ENCODE data around the gene SUGP2. TPM values are rescaled to one million over a fixed set of nuclear protein-coding genes. Genes with fewer than 3 reads are reported as not detected.

The SUGP2 gene
- polyA plus RNA-seq, 1 donor (not counting 4 experiments of a cell fraction or from before 2014, with no cell fraction given), result 51.2 TPM

- TF ChIP-seq EZH2 (IDR thresholded peaks at IDR 0.05; ENCODE audit: low read length) (no peak), CTCF (optimal IDR thresholded peaks at IDR 0.05 in 1 of 3, IDR thresholded peaks at IDR 0.05 in 1 of 3, conservative IDR thresholded peaks at IDR 0.05 in 1 of 3; ENCODE audit: extremely low read depth in 1 of 3, insufficient read depth in 2 of 3, low read length in 3 of 3) (no peak)
- Histone ChIP-seq H3K79me2 (ENCODE audit: control insufficient read depth, insufficient read depth, low read length) (peaks cover 22% of the 10 kb centered on the region), H3K36me3 (ENCODE audit: control insufficient read depth in 2 of 2, extremely low read depth in 1 of 2, insufficient read depth in 2 of 2, low read length in 2 of 2) (peaks cover 15 to 20% of the 10 kb centered on the region in 2 experiments), H3K9me1 (ENCODE audit: control insufficient read depth, extremely low read depth, insufficient read depth, low read length) (no peaks in the 10 kb centered on the region), H2AFZ (ENCODE audit: control insufficient read depth, low read length) (no peak overlapping the region), H3K9ac (ENCODE audit: control insufficient read depth, extremely low read depth, insufficient read depth, low read length) (no peak overlapping the region), H3K9me3 (ENCODE audit: control insufficient read depth, low read depth, low read length) (no peaks in the 10 kb centered on the region), H3K27ac (ENCODE audit: control insufficient read depth, insufficient read depth, low read length) (no peak overlapping the region), H3K4me1 (ENCODE audit: control insufficient read depth, extremely low read depth, insufficient read depth, low read length) (no peaks in the 10 kb centered on the region), H3K4me2 (ENCODE audit: control insufficient read depth, extremely low read depth, insufficient read depth, low read depth, low read length) (no peak overlapping the region), H3K4me3 (ENCODE audit: control insufficient read depth in 2 of 3, extremely low read depth in 1 of 3, insufficient read depth in 2 of 3, low read depth in 1 of 3, low read length in 3 of 3) (no peak overlapping the region), H4K20me1 (ENCODE audit: control insufficient read depth, extremely low read depth, insufficient read depth, low read length) (no peaks in the 10 kb centered on the region), H3K27me3 (ENCODE audit: control insufficient read depth, extremely low read depth, insufficient read depth, low read length) (no peaks in the 10 kb centered on the region)
- DNase-seq (ENCODE audit: low read depth, low spot score), result no peak
- dilution Hi-C loops (cut with MboI; ENCODE audit: extremely low pct_ligation_motif_present, low sequenced_read_pairs), result no loop called here
- FAIRE-seq, result no peak
These were observed 9.5 kb upstream of the SUGP2 start for GRCh38 chr19:19042732-19043280.

GRCh38 chr19:19040417-19040816 lies 7.1 kb upstream of the SUGP2 start:
- Histone ChIP-seq H3K9ac (ENCODE audit: control insufficient read depth, extremely low read depth, insufficient read depth, low read length) (no peak overlapping the region), H3K9me1 (ENCODE audit: control insufficient read depth, extremely low read depth, insufficient read depth, low read length) (no peaks in the 10 kb centered on the region), H3K27ac (ENCODE audit: control insufficient read depth, insufficient read depth, low read length) (no peak overlapping the region), H2AFZ (ENCODE audit: control insufficient read depth, low read length) (no peak overlapping the region), H3K79me2 (ENCODE audit: control insufficient read depth, insufficient read depth, low read length) (peaks cover 40% of the 10 kb centered on the region), H3K9me3 (ENCODE audit: control insufficient read depth, low read depth, low read length) (no peaks in the 10 kb centered on the region), H3K4me2 (ENCODE audit: control insufficient read depth, extremely low read depth, insufficient read depth, low read depth, low read length) (no peak overlapping the region), H3K36me3 (ENCODE audit: control insufficient read depth in 2 of 2, extremely low read depth in 1 of 2, insufficient read depth in 2 of 2, low read length in 2 of 2) (peaks cover 20 to 23% of the 10 kb centered on the region in 2 experiments), H3K4me3 (ENCODE audit: control insufficient read depth in 2 of 3, extremely low read depth in 1 of 3, insufficient read depth in 2 of 3, low read depth in 1 of 3, low read length in 3 of 3) (no peak overlapping the region), H3K4me1 (ENCODE audit: control insufficient read depth, extremely low read depth, insufficient read depth, low read length) (no peaks in the 10 kb centered on the region), H4K20me1 (ENCODE audit: control insufficient read depth, extremely low read depth, insufficient read depth, low read length) (no peaks in the 10 kb centered on the region), H3K27me3 (ENCODE audit: control insufficient read depth, extremely low read depth, insufficient read depth, low read length) (no peaks in the 10 kb centered on the region)
- DNase-seq (ENCODE audit: low read depth, low spot score) (no peak), FAIRE-seq (no peak)
- TF ChIP-seq CTCF (optimal IDR thresholded peaks at IDR 0.05 in 1 of 3, IDR thresholded peaks at IDR 0.05 in 1 of 3, conservative IDR thresholded peaks at IDR 0.05 in 1 of 3; ENCODE audit: extremely low read depth in 1 of 3, insufficient read depth in 2 of 3, low read length in 3 of 3) (no peak), EZH2 (IDR thresholded peaks at IDR 0.05; ENCODE audit: low read length) (no peak)
- dilution Hi-C loops (cut with MboI; ENCODE audit: extremely low pct_ligation_motif_present, low sequenced_read_pairs), result no loop called here

Measured in keratinocyte (primary cell).